GM21528 (cell line): ENCODE measurements around the gene DESI2.

ENCODE experiments used
- ATAC-seq: cut with Tn5 transposase; IDR thresholded peaks from one replicate; pipeline ENCODE4 v1.9.1; 2021; ENCODE audit warnings: mild to moderate bottlenecking, moderate library complexity; ENCODE audit not compliant: unreplicated experiment, low FRiP score

Gene DESI2

DNA sequence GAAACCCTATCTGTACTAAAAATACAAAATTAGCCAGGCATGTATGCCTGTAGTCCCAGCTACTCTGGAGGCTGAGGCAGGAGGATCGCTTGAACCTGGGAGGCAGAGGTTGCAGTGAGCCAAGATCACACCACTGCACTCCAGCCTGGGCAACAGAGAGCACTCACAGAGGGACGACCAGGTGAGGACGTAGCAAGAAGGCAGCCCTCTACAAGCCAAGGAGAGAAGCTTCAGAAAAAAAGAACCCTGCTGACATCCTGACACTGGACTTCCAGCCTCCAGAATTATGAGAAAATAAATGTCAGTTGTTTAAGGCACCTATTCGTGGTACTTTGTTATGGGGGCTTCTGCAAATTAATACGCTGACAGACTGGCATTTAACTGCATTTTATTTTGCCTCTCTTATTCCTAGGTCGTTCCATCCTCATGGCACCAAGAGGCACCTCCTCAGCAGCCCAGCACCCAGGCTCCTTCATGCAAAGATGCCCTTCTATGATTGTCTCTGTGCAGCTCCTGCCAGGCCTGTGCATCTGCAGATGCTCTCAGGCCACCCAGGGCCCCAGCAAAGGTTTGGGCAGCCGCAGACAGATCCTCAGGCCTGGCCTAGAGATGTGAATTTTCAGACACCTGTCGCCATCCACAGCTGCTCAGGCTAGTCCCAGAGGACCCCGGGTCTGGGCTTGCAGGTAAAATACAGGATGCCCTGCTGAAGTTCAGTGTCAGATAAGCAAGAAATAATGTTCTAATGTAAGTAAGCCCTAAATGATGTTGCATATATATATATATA, 96.5 kb downstream of the DESI2 start:
- ATAC-seq: no peak

DNA sequence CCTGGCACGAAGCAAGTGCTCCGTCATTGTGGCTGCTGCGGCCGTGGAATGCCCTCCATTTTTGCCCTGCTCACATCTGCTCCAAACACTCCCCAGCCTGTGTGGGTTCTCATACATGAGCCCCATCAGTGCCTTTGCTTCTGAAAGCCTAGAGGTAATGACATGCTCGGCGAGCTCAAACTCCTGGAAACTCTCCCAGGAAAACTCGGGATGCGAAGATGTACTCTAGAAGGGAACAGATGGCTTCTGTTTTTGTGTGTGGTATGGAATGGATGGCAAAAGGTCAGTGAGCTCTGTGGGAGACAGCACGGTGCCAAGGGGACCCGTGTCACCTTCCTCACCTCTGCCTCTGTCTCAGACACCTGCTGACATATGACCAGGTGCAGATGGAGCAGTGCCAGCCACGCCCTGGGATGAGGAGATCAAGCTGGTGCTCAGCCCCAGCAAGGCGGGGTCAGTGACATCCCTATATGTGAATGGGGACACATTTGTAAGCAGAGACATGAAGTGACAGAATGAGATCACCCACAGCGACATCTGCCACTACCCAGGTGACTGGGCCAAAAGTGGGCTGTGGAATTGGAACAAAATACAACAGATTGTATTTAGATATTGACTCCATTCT, 98.5 kb downstream of the DESI2 start:
- no peak for ATAC-seq

DNA sequence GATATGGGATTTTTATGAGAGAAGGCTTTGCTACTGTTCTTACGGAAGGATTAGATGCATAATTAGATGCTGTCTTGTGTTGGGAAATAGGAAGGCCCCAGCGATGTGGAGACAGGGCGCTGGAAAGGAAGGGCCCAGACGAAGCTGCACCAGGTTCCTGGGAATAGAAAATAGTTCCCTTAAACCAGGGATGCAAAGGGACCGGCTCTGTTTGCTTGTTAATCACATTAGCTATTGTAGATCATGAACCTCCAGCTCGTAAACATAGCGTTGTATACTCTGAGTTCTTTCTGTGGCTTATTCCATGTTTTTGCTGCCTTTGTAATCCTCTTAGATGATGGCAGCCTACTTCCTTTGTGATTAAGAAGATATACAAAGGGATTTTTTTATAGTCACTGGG, 102.7 kb downstream of the DESI2 start:
- no peak for ATAC-seq

DNA sequence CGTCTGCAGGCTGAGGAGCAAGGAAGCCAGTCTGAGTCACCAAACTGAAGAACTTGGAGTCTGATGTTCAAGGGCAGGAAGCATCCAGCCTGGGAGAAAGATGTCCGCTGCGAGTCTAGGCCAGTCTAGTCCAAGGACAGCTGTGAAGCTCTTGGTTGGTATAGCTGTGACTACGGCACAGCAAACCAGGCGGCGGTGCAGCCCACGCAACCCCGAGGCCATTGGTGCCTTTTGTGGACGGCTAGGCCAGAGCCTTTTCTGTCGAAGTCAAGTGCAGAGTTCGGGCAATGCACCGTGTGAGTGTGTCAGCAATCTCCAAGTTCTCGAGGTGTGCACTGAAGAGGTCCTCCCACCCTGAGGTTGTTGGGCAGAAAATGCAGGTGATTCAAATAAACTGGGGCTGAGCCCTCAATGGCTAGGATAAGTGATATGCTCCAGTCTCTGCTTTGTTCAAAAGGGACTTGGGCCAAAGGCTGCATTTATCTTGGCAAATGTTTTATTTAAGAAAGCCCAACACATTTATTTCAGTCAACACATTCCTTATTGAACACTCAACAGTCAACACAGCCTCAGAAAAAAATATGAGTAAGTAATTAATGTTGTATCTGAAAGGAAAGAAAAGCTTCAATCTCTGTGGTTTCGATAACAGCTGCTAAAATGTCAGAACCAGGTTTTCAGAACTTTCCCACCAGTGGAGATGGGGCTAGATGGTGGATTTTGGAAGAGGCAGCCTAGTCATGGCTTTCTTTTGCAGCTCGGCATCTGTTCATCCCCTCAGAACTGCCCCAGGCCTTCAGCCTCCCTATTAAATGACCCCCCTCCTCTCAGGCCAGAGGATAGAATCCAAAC, 104.4 kb downstream of the DESI2 start:
- ATAC-seq: no peak
